GM23338 (cell line): Measurements from ENCODE around the gene EXOC6B. TPM values are rescaled to one million over a fixed set of nuclear protein-coding genes. Genes with fewer than 3 reads are reported as not detected.

Experiments used
- ATAC-seq: fragments of 200-7000 bp; cut with Tn5 transposase; 3 replicates; pipeline ENCODE4 v1.9.1; 2020
- DNase-seq: peaks from one replicate; pipeline ENCODE4 v3.0.0-alpha.2; 2015; ENCODE audit warnings: low spot score
- H2AFZ ChIP-seq: fragments of 200-600 bp; sonication (generic); 2 replicates; pipeline ENCODE4 v1.8.0; 2016; ENCODE audit warnings: antibody characterized with exemption, mild to moderate bottlenecking, moderate library complexity
- H3F3A ChIP-seq: fragments of 200-600 bp; sonication (generic); replicated peaks from 2 replicates; pipeline ENCODE4 v1.8.0; 2017; ENCODE audit warnings: antibody characterized with exemption, mixed run types, low read depth
- H3K27ac ChIP-seq: fragments of 200-600 bp; sonication (generic); 2 replicates; pipeline ENCODE4 v1.6.1; 2016; ENCODE audit warnings: low read depth
- H3K27me3 ChIP-seq: fragments of 200-600 bp; sonication (generic); 2 replicates; pipeline ENCODE4 v1.8.0; 2016; ENCODE audit warnings: mild to moderate bottlenecking, mixed run types, moderate library complexity; ENCODE audit not compliant: insufficient read depth
- H3K36me3 ChIP-seq: fragments of 200-600 bp; sonication (generic); 2 replicates; pipeline ENCODE4 v1.8.0; 2016; ENCODE audit warnings: mild to moderate bottlenecking; ENCODE audit not compliant: insufficient read depth
- H3K4me1 ChIP-seq: fragments of 200-600 bp; sonication (generic); 2 replicates; pipeline ENCODE4 v1.8.0; 2016; ENCODE audit warnings: mild to moderate bottlenecking, moderate library complexity; ENCODE audit not compliant: insufficient read depth
- H3K4me2 ChIP-seq: fragments of 200-600 bp; sonication (generic); 2 replicates; pipeline ENCODE4 v1.7.1; 2017; ENCODE audit warnings: mixed run types
- H3K4me3 ChIP-seq: fragments of 200-600 bp; sonication (generic); 2 replicates; pipeline ENCODE4 v1.6.1; 2016; ENCODE audit warnings: mixed run types
- H3K79me2 ChIP-seq: fragments of 200-600 bp; sonication (generic); replicated peaks from 2 replicates; pipeline ENCODE4 v1.8.0; 2017; ENCODE audit warnings: mild to moderate bottlenecking; ENCODE audit not compliant: insufficient read depth
- H3K9me2 ChIP-seq: fragments of 200-600 bp; sonication (generic); 2 replicates; pipeline ENCODE4 v1.8.0; 2017; ENCODE audit not compliant: insufficient read depth
- H4K20me1 ChIP-seq: fragments of 200-600 bp; sonication (generic); replicated peaks from 2 replicates; pipeline ENCODE4 v1.8.0; 2017; ENCODE audit warnings: mild to moderate bottlenecking; ENCODE audit not compliant: insufficient read depth
- H3K27ac Mint-ChIP-seq: 2 replicates; pipeline ENCODE4 v1.8.0; 2020; ENCODE audit warnings: inconsistent platforms, mild to moderate bottlenecking, moderate library complexity, mixed read lengths
- H3K27me3 Mint-ChIP-seq: 3 replicates; pipeline ENCODE4 v1.8.0; 2022; ENCODE audit warnings: low read depth, mild to moderate bottlenecking, moderate library complexity, mixed read lengths, inconsistent platforms; ENCODE audit not compliant: insufficient read depth, poor library complexity
- H3K36me3 Mint-ChIP-seq: 3 replicates; pipeline ENCODE4 v1.8.0; 2021; ENCODE audit warnings: low read depth, mild to moderate bottlenecking, inconsistent platforms, moderate library complexity, mixed read lengths
- H3K4me1 Mint-ChIP-seq: 3 replicates; pipeline ENCODE4 v1.8.0; 2020; ENCODE audit warnings: mild to moderate bottlenecking, inconsistent platforms, mixed read lengths
- H3K4me3 Mint-ChIP-seq: 3 replicates; pipeline ENCODE4 v1.8.0; 2021; ENCODE audit warnings: moderate library complexity, mild to moderate bottlenecking, inconsistent platforms, mixed read lengths
- H3K9me3 Mint-ChIP-seq: 3 replicates; pipeline ENCODE4 v1.8.0; 2020; ENCODE audit warnings: moderate library complexity, mild to moderate bottlenecking, inconsistent platforms, mixed read lengths
- CREB1 ChIP-seq: fragments of 250-450 bp; sonication (Bioruptor Pico); IDR thresholded peaks from 2 replicates; pipeline ENCODE4 v1.5.0; 2020; ENCODE audit warnings: low read depth, mild to moderate bottlenecking, moderate library complexity
- CTCF ChIP-seq, 2 experiments: fragments of 200-600 bp in 1 of 2; sonication (generic) in 1 of 2; conservative IDR thresholded peaks; 2 replicates each; pipeline versions ENCODE4 v1.5.1 to v1.6.1; 2016 to 2017; ENCODE audit warnings: antibody characterized with exemption in 2 of 2, low read depth in 2 of 2, mild to moderate bottlenecking in 2 of 2, moderate library complexity in 1 of 2
- ETS1 ChIP-seq: IDR thresholded peaks from 2 replicates; pipeline ENCODE4 v1.6.1; 2016; ENCODE audit warnings: antibody characterized with exemption
- EZH2 ChIP-seq: fragments of 200-600 bp; sonication (generic); IDR thresholded peaks from one replicate; pipeline ENCODE4 v1.8.0; 2017; ENCODE audit warnings: antibody characterized with exemption, mild to moderate bottlenecking, low read depth; ENCODE audit not compliant: unreplicated experiment
- EZH2phosphoT487 ChIP-seq: fragments of 200-600 bp; sonication (generic); IDR thresholded peaks from one replicate; pipeline ENCODE4 v1.8.1; 2018; ENCODE audit warnings: antibody characterized with exemption; ENCODE audit not compliant: unreplicated experiment
- JUNB ChIP-seq: IDR thresholded peaks from one replicate; pipeline ENCODE4 v1.6.1; 2016; ENCODE audit warnings: antibody characterized with exemption; ENCODE audit not compliant: unreplicated experiment
- NANOG ChIP-seq: IDR thresholded peaks from 2 replicates; pipeline ENCODE4 v1.6.1; 2016; ENCODE audit warnings: antibody characterized with exemption, borderline replicate concordance
- POLR2AphosphoS5 ChIP-seq: IDR thresholded peaks from 2 replicates; pipeline ENCODE4 v1.6.1; 2016; ENCODE audit warnings: antibody characterized with exemption, low read depth
- REST ChIP-seq: IDR thresholded peaks from one replicate; pipeline ENCODE4 v1.6.1; 2018; ENCODE audit warnings: antibody characterized with exemption; ENCODE audit not compliant: unreplicated experiment
- STAT1 ChIP-seq: IDR thresholded peaks from one replicate; pipeline ENCODE4 v1.6.1; 2016; ENCODE audit warnings: antibody characterized with exemption; ENCODE audit not compliant: unreplicated experiment
- ZNF114 ChIP-seq: fragments of 250-450 bp; sonication (Bioruptor Pico); IDR thresholded peaks from 2 replicates; pipeline ENCODE4 v1.5.0; 2020; ENCODE audit warnings: mild to moderate bottlenecking, moderate library complexity
- ZNF331 ChIP-seq: fragments of 250-450 bp; sonication (Bioruptor Pico); IDR thresholded peaks from 2 replicates; pipeline ENCODE4 v1.5.0; 2020; ENCODE audit warnings: low read depth, mild to moderate bottlenecking, moderate library complexity
- ZNF462 ChIP-seq: fragments of 250-450 bp; sonication (Bioruptor Pico); IDR thresholded peaks from 2 replicates; pipeline ENCODE4 v1.5.0; 2020; ENCODE audit warnings: mild to moderate bottlenecking, moderate library complexity
- polyA plus RNA-seq: library from polyadenylated mRNA; unstranded; fragments of >200 nt; fragmentation: Nextera tagmentation; extraction: Ambion mirVana; gene quantifications from 2 replicates; pipeline ENCODE4 v1.2.1, GENCODE V29; 2016
- total RNA-seq: library from RNA; depleted of rRNA; stranded (reverse); fragments of >200 nt; shearing (Covaris generic); gene quantifications from 2 replicates; pipeline ENCODE4 v1.2.3, GENCODE V29; 2014

Gene EXOC6B
- total and polyA plus RNA-seq, 2 experiments from 2014 or later, result 7.2 to 45.9 TPM

GRCh38 chr2:72803151-72803550, 22.7 kb downstream of the EXOC6B start:
- Histone ChIP-seq H2AFZ (no peak overlapping the region), H3F3A (no peaks in the 10 kb centered on the region), H3K27ac (no peak overlapping the region), H3K79me2 (peaks cover 27% of the 10 kb centered on the region; the same call in 1 of the 2 replicates), H3K27me3 (no peaks in the 10 kb centered on the region), H3K4me3 (no peak overlapping the region), H4K20me1 (peaks cover 9% of the 10 kb centered on the region), H3K4me1 (no peaks in the 10 kb centered on the region), H3K9me2 (no peaks in the 10 kb centered on the region), H3K4me2 (no peak overlapping the region), H3K36me3 (no peaks in the 10 kb centered on the region)
- Mint-ChIP-seq H3K4me3 (no peak overlapping the region), H3K9me3 (peaks cover 2% of the 10 kb centered on the region; the same call in 1 of the 3 replicates), H3K4me1 (no peaks in the 10 kb centered on the region), H3K27me3 (no peaks in the 10 kb centered on the region), H3K27ac (no peak overlapping the region), H3K36me3 (peaks cover 5% of the 10 kb centered on the region; the same call in 1 of the 3 replicates)
- no peak for ATAC-seq
- DNase-seq, result no peak
- TF ChIP-seq REST, result no peak
- TF ChIP-seq EZH2, result no peak
- TF ChIP-seq CTCF (conservative IDR thresholded peaks at IDR 0.05; ENCODE audit: low read depth in 2 of 2), result no peak
- TF ChIP-seq ZNF462 (CRISPR knock-in tag), result no peak
- no peak for TF ChIP-seq POLR2AphosphoS5
- no peak for TF ChIP-seq CREB1 (CRISPR knock-in tag)
- no peak for TF ChIP-seq ZNF114 (CRISPR knock-in tag)
- no peak for TF ChIP-seq STAT1
- no peak for TF ChIP-seq JUNB
- TF ChIP-seq ETS1, result no peak
- no peak for TF ChIP-seq EZH2phosphoT487
- no peak for TF ChIP-seq NANOG
- no peak for TF ChIP-seq ZNF331 (CRISPR knock-in tag)
